ENCODE data around the gene ZRANB3.
A peak's percentile ranks its signal among the peaks of the same experiment; 100 is the strongest.
"Not testable (repeated sequence)": the region's sequence is repeated elsewhere in the genome, so short reads cannot be mapped to it uniquely, and the experiment has no call there.

Gene ZRANB3

GRCh38 chr2:135557530-135557929 is 26.5 kb upstream of the ZRANB3 start:
- TF ChIP-seq CTCF (IDR thresholded peaks at IDR 0.05; ENCODE audit: unreplicated experiment in 3 of 3) = no peak
- H3K9me3 Mint-ChIP-seq = peaks cover 6% of the 10 kb centered on the region
- H3K4me1 Mint-ChIP-seq = peaks cover 5% of the 10 kb centered on the region
- H3K27ac Mint-ChIP-seq = no peak overlapping the region
- H3K36me3 Mint-ChIP-seq (ENCODE audit: low read depth) = peaks cover 31% of the 10 kb centered on the region
- H3K27me3 Mint-ChIP-seq (ENCODE audit: low read depth) = no peaks in the 10 kb centered on the region
- no peak overlapping the region for H3K4me3 Mint-ChIP-seq

- no peaks in the 10 kb centered on the region for H3K27me3 Mint-ChIP-seq (ENCODE audit: low read depth)
- peaks cover 29% of the 10 kb centered on the region for H3K36me3 Mint-ChIP-seq (ENCODE audit: low read depth)
- H3K9me3 Mint-ChIP-seq = peaks cover 6% of the 10 kb centered on the region
- H3K4me3 Mint-ChIP-seq = no peak overlapping the region
- TF ChIP-seq CTCF (IDR thresholded peaks at IDR 0.05; ENCODE audit: unreplicated experiment in 3 of 3) = no peak
- H3K27ac Mint-ChIP-seq = no peak overlapping the region
- peaks cover 5% of the 10 kb centered on the region for H3K4me1 Mint-ChIP-seq
These were observed 24.3 kb upstream of the ZRANB3 start for GRCh38 chr2:135555311-135555710.

GRCh38 chr2:135552887-135553286 is 21.9 kb upstream of the ZRANB3 start:
- no peak for TF ChIP-seq CTCF (IDR thresholded peaks at IDR 0.05; ENCODE audit: unreplicated experiment in 3 of 3)
- no peak overlapping the region for H3K4me3 Mint-ChIP-seq
- no peaks in the 10 kb centered on the region for H3K27me3 Mint-ChIP-seq (ENCODE audit: low read depth)
- H3K4me1 Mint-ChIP-seq = peaks cover 5% of the 10 kb centered on the region
- no peak overlapping the region for H3K27ac Mint-ChIP-seq
- H3K9me3 Mint-ChIP-seq = peaks cover 6% of the 10 kb centered on the region
- peaks cover 29% of the 10 kb centered on the region for H3K36me3 Mint-ChIP-seq (ENCODE audit: low read depth)

GRCh38 chr2:135551356-135551755 is 20.3 kb upstream of the ZRANB3 start:
- Mint-ChIP-seq H3K36me3 (ENCODE audit: low read depth) (peaks cover 27% of the 10 kb centered on the region), H3K27me3 (ENCODE audit: low read depth) (no peaks in the 10 kb centered on the region), H3K9me3 (peaks cover 6% of the 10 kb centered on the region), H3K4me3 (no peak overlapping the region), H3K4me1 (no peaks in the 10 kb centered on the region), H3K27ac (no peak overlapping the region)
- no peak for TF ChIP-seq CTCF (IDR thresholded peaks at IDR 0.05; ENCODE audit: unreplicated experiment in 3 of 3)

- Mint-ChIP-seq H3K4me3 (no peak overlapping the region), H3K36me3 (ENCODE audit: low read depth) (peaks cover 9% of the 10 kb centered on the region), H3K27ac (no peak overlapping the region), H3K27me3 (ENCODE audit: low read depth) (no peaks in the 10 kb centered on the region), H3K9me3 (no peaks in the 10 kb centered on the region), H3K4me1 (no peaks in the 10 kb centered on the region)
- TF ChIP-seq CTCF (IDR thresholded peaks at IDR 0.05; ENCODE audit: unreplicated experiment in 3 of 3) = no peak
These were observed 16.3 kb upstream of the ZRANB3 start for GRCh38 chr2:135547311-135547710.

GRCh38 chr2:135546436-135546835 is 15.4 kb upstream of the ZRANB3 start:
- no peaks in the 10 kb centered on the region for H3K4me1 Mint-ChIP-seq
- no peak overlapping the region for H3K27ac Mint-ChIP-seq

GRCh38 chr2:135533545-135533944 is 2.5 kb upstream of the ZRANB3 start:
- H3K9me3 Mint-ChIP-seq; H3K27ac Mint-ChIP-seq; H3K4me1 Mint-ChIP-seq; H3K27me3 Mint-ChIP-seq (ENCODE audit: low read depth): not testable (repeated sequence)
- Mint-ChIP-seq H3K4me3 (peak overlapping the region in 1 of 3 experiments; percentile 16), H3K36me3 (ENCODE audit: low read depth) (peaks cover 19% of the 10 kb centered on the region)

More at GRCh38 chr2:135546436-135546835, 15.4 kb upstream of the ZRANB3 start:
- Mint-ChIP-seq H3K9me3 (no peaks in the 10 kb centered on the region), H3K4me3 (no peak overlapping the region), H3K27me3 (ENCODE audit: low read depth) (no peaks in the 10 kb centered on the region), H3K36me3 (ENCODE audit: low read depth) (peaks cover 9% of the 10 kb centered on the region)
- TF ChIP-seq CTCF (IDR thresholded peaks at IDR 0.05; ENCODE audit: unreplicated experiment in 3 of 3) = no peak
